Panc1 (cell line): ENCODE results near the gene CELF1.

Experiments used
- CTCF ChIP-seq: fragments of 450-650 bp; IDR thresholded peaks from 2 replicates; pipeline ENCODE4 v1.5.1; 2017; ENCODE audit warnings: mild to moderate bottlenecking
- POLR2AphosphoS5 ChIP-seq: IDR thresholded peaks from 2 replicates; pipeline ENCODE4 v1.6.1; 2012; ENCODE audit warnings: mild to moderate bottlenecking, low read depth, low read length, moderate library complexity
- REST ChIP-seq, 2 experiments: IDR thresholded peaks; 2 replicates each; pipeline ENCODE4 v1.6.1; 2011 to 2012; ENCODE audit warnings: low read depth in 2 of 2, control low read depth in 1 of 2, low read length in 1 of 2, mild to moderate bottlenecking in 1 of 2, moderate library complexity in 1 of 2; ENCODE audit not compliant: insufficient read depth in 1 of 2

- TF ChIP-seq CTCF (no peak), POLR2AphosphoS5 (no peak), REST (IDR thresholded peaks at IDR 0.05; ENCODE audit: insufficient read depth in 1 of 2, low read depth in 2 of 2, low read length in 1 of 2) (no peak)
Measured at GRCh38 chr11:47516984-47517853, 35.7 kb downstream of the CELF1 start.
